Esophagus muscularis mucosa (tissue), 4 donors: ENCODE results near the gene ACTR1A. TPM values are rescaled to one million over a fixed set of nuclear protein-coding genes. Genes with fewer than 3 reads are reported as not detected.

ENCODE experiments used
- DNase-seq: peaks from one replicate; pipeline ENCODE4 v3.0.0-alpha.2; 2017; ENCODE audit errors: extremely low spot score
- H3K27ac ChIP-seq, 4 donors: fragments of 200-600 bp; sonication (generic); replicated peaks in 1 of 4; 1 replicate in 3 of 4; 2 replicates in 1 of 4; pipeline ENCODE4 v1.5.1; 2016 to 2019; ENCODE audit warnings: mild to moderate bottlenecking in 1 of 4
- H3K27me3 ChIP-seq, 4 donors: fragments of 200-600 bp; sonication (generic); one replicate each; pipeline versions ENCODE4 v1.5.1 to v1.6.0; 2016 to 2019
- H3K36me3 ChIP-seq, 4 donors: fragments of 200-600 bp; sonication (generic); one replicate each; pipeline ENCODE4 v1.5.1; 2016 to 2019
- H3K4me1 ChIP-seq, 4 donors: fragments of 200-600 bp; sonication (generic); one replicate each; pipeline ENCODE4 v1.5.1; 2016 to 2019
- H3K4me3 ChIP-seq, 4 donors: fragments of 200-600 bp; sonication (generic); 1 replicate in 2 of 4; 2 replicates in 2 of 4; pipeline ENCODE4 v1.5.1; 2016 to 2019; ENCODE audit warnings: mild to moderate bottlenecking in 4 of 4, moderate library complexity in 1 of 4
- H3K9me3 ChIP-seq, 4 donors: fragments of 200-600 bp; sonication (generic); 1 replicate in 3 of 4; 2 replicates in 1 of 4; pipeline ENCODE4 v1.5.1; 2016 to 2019
- CTCF ChIP-seq, 3 experiments: fragments of 200-600 bp in 2 of 3; fragments of 450-650 bp in 1 of 3; sonication (generic) in 2 of 3; IDR thresholded peaks; one replicate each; pipeline ENCODE4 v1.5.1; 2017 to 2019; ENCODE audit warnings: antibody characterized with exemption in 3 of 3, mild to moderate bottlenecking in 2 of 3, moderate library complexity in 1 of 3
- EP300 ChIP-seq: sonication (generic); formaldehyde crosslinking; IDR thresholded peaks from one replicate; pipeline ENCODE4 v1.6.1; 2017; ENCODE audit warnings: antibody characterized with exemption
- POLR2A ChIP-seq: fragments of 450-650 bp; IDR thresholded peaks from one replicate; pipeline ENCODE4 v1.6.1; 2017; ENCODE audit warnings: antibody characterized with exemption, moderate library complexity, mild to moderate bottlenecking, low read depth
- POLR2AphosphoS5 ChIP-seq, 2 donors: sonication (generic); formaldehyde crosslinking; IDR thresholded peaks; one replicate each; pipeline ENCODE4 v1.6.1; 2017; ENCODE audit warnings: antibody characterized with exemption in 2 of 2
- WGBS: methylation state at CpG from one replicate; pipeline ENCODE4 v1.1.5; 2018; 5-methylcytosine and 5-hydroxymethylcytosine counted together
- intact Hi-C: fragments of 100-400 bp; cut with DNase I; formaldehyde crosslinking; loops from one replicate; pipeline ENCODE4 v1.15.1; 2023
- total RNA-seq, 4 donors: library from RNA; depleted of rRNA; stranded (reverse); fragments of >200 nt; gene quantifications; one replicate each; pipeline versions ENCODE4 v1.1.0 to v1.2.1, GENCODE V29; 2016

ACTR1A gene
- total RNA-seq, 4 donors from 2014 or later, result 164 to 283 (median 229) TPM

- intact Hi-C loops, result no loop called here
- peaks cover 0 to 9% (median 6%) of the 10 kb centered on the region in 4 donors for H3K4me1 ChIP-seq
These were observed 22.1 kb downstream of the ACTR1A start for GRCh38 chr10:102480396-102480795.

DNA sequence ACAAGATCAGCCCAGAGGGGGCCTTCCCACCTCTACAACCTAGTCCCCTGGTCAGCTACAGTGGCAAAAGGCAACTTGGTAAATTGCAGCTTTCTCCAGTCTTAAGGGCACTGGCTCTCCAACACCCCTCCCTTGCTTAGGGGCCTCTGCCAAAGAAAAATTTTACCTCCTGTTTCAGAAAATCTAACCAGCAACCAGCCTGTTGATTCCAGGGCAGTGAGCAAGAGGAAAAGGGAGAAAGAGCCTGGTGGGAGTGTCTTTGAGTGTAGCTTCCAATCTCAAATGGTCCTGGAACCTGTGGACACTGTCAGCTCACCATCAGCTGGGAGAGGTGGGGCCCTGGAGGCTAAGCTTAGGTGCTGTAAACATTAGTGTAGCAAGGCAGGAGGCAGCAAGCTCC, 22.9 kb downstream of the ACTR1A start:
- Histone ChIP-seq H3K36me3 (peaks cover 56 to 63% (median 61%) of the 10 kb centered on the region in 4 donors), H3K27me3 (no peaks in the 10 kb centered on the region), H3K9me3 (no peaks in the 10 kb centered on the region), H3K4me1 (peaks cover 0 to 9% (median 6%) of the 10 kb centered on the region in 4 donors), H3K4me3 (no peak overlapping the region), H3K27ac (peak overlapping the region; percentile 34 to 61 (median 41))
- no peak for DNase-seq
- intact Hi-C loops, result loop anchor here (5.0 kb wide), 1 partner anchor 87 kb away; no protein-coding TSS in a partner anchor
- TF ChIP-seq POLR2A (no peak), CTCF (IDR thresholded peaks at IDR 0.05) (no peak), EP300 (no peak), POLR2AphosphoS5 (IDR thresholded peaks at IDR 0.05) (no peak)

More at GRCh38 chr10:102480396-102480795, 22.1 kb downstream of the ACTR1A start:
- no peak overlapping the region for H3K27ac ChIP-seq
- peaks cover 63 to 71% (median 69%) of the 10 kb centered on the region in 4 donors for H3K36me3 ChIP-seq
- H3K4me3 ChIP-seq, result no peak overlapping the region
- no peaks in the 10 kb centered on the region for H3K27me3 ChIP-seq
- DNase-seq, result no peak
- TF ChIP-seq POLR2AphosphoS5 (IDR thresholded peaks at IDR 0.05) (no peak), POLR2A (no peak), EP300 (no peak), CTCF (IDR thresholded peaks at IDR 0.05) (no peak)
- WGBS, result 87% methylated on average over 7 of the region's 9 CpGs
- H3K9me3 ChIP-seq, result no peaks in the 10 kb centered on the region

DNA sequence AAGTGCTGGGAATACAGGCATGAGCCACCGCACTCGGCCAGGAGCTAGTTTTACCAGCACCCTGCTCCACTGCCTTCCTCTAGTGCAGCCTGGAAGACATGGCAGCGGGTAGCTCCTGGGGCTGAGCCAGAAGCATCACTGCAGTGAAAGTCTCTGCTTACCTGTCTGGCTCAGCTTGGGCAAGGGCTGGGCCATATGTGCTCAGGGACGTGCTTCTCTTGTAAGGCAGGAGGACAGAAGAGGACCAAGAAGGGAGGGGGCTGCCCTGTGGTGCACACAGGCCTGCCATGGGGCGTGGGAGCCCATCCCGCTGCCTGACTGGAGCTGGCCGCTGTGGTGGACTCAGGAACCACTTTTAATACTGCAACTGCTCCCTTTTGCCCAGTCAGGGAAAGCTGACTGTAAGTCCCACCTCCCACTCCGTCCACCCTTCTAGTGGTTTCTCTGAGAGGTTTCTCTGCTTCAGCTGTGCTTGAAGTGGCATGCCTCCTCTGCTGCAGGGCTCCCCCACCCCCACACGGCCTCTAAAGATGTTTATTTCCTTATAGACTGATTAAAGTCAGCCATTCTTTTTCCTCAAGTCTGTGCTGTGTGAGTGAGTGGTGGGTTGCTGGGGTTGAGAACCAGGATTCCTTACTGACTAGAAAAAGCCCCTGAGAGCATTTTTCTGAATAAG, 25.9 kb downstream of the ACTR1A start:
- H3K4me3 ChIP-seq, result no peak overlapping the region
- peak overlapping the region in 1 of 4 donors; percentile 27 for H3K27ac ChIP-seq
- no peaks in the 10 kb centered on the region for H3K9me3 ChIP-seq
- H3K4me1 ChIP-seq, result peaks cover 0 to 9% (median 6%) of the 10 kb centered on the region in 4 donors
- intact Hi-C loops, result loop anchor here (5.0 kb wide), 1 partner anchor 84 kb away; no protein-coding TSS in a partner anchor
- TF ChIP-seq POLR2A (no peak), POLR2AphosphoS5 (IDR thresholded peaks at IDR 0.05) (peak in 1 of 2 donors; percentile 61)
- H3K36me3 ChIP-seq, result peaks cover 25 to 45% (median 32%) of the 10 kb centered on the region in 4 donors
- WGBS, result 73% methylated on average over 7 of the region's 9 CpGs
- no peaks in the 10 kb centered on the region for H3K27me3 ChIP-seq
- no peak for DNase-seq

- WGBS, result 80% methylated on average over 9 of the region's 9 CpGs
- peak in 1 of 2 donors; percentile 51 for TF ChIP-seq POLR2AphosphoS5 (IDR thresholded peaks at IDR 0.05)
- no peak for TF ChIP-seq POLR2A
- intact Hi-C loops, result loop anchor here (5.0 kb wide), 1 partner anchor 83 kb away; no protein-coding TSS in a partner anchor
These were observed 27.0 kb downstream of the ACTR1A start for GRCh38 chr10:102475451-102476040.

GRCh38 chr10:102473445-102474331, 28.8 kb downstream of the ACTR1A start:
- Histone ChIP-seq H3K27me3 (no peaks in the 10 kb centered on the region), H3K27ac (no peak overlapping the region), H3K4me3 (no peak overlapping the region), H3K9me3 (no peaks in the 10 kb centered on the region), H3K4me1 (peaks cover 0 to 3% (median 2%) of the 10 kb centered on the region in 4 donors), H3K36me3 (peaks cover 0 to 42% (median 14%) of the 10 kb centered on the region in 4 donors)
- TF ChIP-seq POLR2A (no peak), POLR2AphosphoS5 (IDR thresholded peaks at IDR 0.05) (peak in 1 of 2 donors; percentile 26)
- DNase-seq, result no peak
- intact Hi-C loops, result no loop called here
- WGBS, result 84% methylated on average over 24 of the region's 27 CpGs

More at GRCh38 chr10:102475451-102476040, 27.0 kb downstream of the ACTR1A start:
- peaks cover 15 to 43% (median 28%) of the 10 kb centered on the region in 4 donors for H3K36me3 ChIP-seq
- H3K27me3 ChIP-seq, result no peaks in the 10 kb centered on the region
- no peak for DNase-seq
- H3K9me3 ChIP-seq, result no peaks in the 10 kb centered on the region
- H3K4me1 ChIP-seq, result peaks cover 0 to 9% (median 6%) of the 10 kb centered on the region in 4 donors
- H3K27ac ChIP-seq, result no peak overlapping the region
- H3K4me3 ChIP-seq, result no peak overlapping the region
